GM19023 (cell line): ENCODE measurements around the gene LIN54.
"Not testable (repeated sequence)": the region's sequence is repeated elsewhere in the genome, so short reads cannot be mapped to it uniquely, and the experiment has no call there.

Source experiments
- ATAC-seq: cut with Tn5 transposase; IDR thresholded peaks from one replicate; pipeline ENCODE4 v1.9.1; 2021; ENCODE audit warnings: mild to moderate bottlenecking, moderate library complexity; ENCODE audit not compliant: unreplicated experiment

Gene LIN54

GRCh38 chr4:83010522-83011318, at the start of gene LIN54:
Gene LIN54 (minus strand): TSS chr4:83010823. CDS start chr4:82984844, 25,979 bp downstream.
- ATAC-seq = peak; percentile 48

GRCh38 chr4:83054928-83055327, 44.3 kb upstream of the LIN54 start:
- no peak for ATAC-seq

- not testable (repeated sequence) for ATAC-seq
These were observed 38.2 kb upstream of the LIN54 start for GRCh38 chr4:83048781-83049180.

GRCh38 chr4:83046693-83047473, 36.3 kb upstream of the LIN54 start:
- ATAC-seq = no peak

GRCh38 chr4:83043801-83044407, 33.3 kb upstream of the LIN54 start:
- ATAC-seq = no peak

- not testable (repeated sequence) for ATAC-seq
These were observed 32.5 kb upstream of the LIN54 start for GRCh38 chr4:83043157-83043556.

- no peak for ATAC-seq
These were observed 29.6 kb upstream of the LIN54 start for GRCh38 chr4:83040269-83040668.

GRCh38 chr4:83036991-83037665, 26.5 kb upstream of the LIN54 start:
- ATAC-seq = no peak

- ATAC-seq = peak; percentile 99
These were observed 24.2 kb upstream of the LIN54 start, which contains the start of gene COPS4 for GRCh38 chr4:83034630-83035494. Gene COPS4 (plus strand): TSS chr4:83035183. CDS start chr4:83035225, 42 bp downstream.

GRCh38 chr4:83029688-83030087, 19.1 kb upstream of the LIN54 start:
- no peak for ATAC-seq

- no peak for ATAC-seq
These were observed 18.4 kb upstream of the LIN54 start for GRCh38 chr4:83028976-83029375.

- no peak for ATAC-seq
These were observed 14.9 kb upstream of the LIN54 start for GRCh38 chr4:83025563-83025962.

- no peak for ATAC-seq
These were observed 13.6 kb upstream of the LIN54 start for GRCh38 chr4:83024233-83024632.

- not testable (repeated sequence) for ATAC-seq
These were observed 13.0 kb upstream of the LIN54 start for GRCh38 chr4:83023599-83023998.

GRCh38 chr4:83022724-83023450, 12.3 kb upstream of the LIN54 start:
- ATAC-seq = no peak

GRCh38 chr4:83019794-83020494, 9.3 kb upstream of the LIN54 start:
- ATAC-seq = no peak

- ATAC-seq = no peak
These were observed 3.3 kb upstream of the LIN54 start for GRCh38 chr4:83013902-83014301.

GRCh38 chr4:83013420-83013867, 2.8 kb upstream of the LIN54 start:
- ATAC-seq = no peak
